HCT116 (cell line): ENCODE data around the gene SYNE1.

ENCODE experiments used
- FOSL1 ChIP-seq: IDR thresholded peaks from 2 replicates; pipeline ENCODE4 v1.6.1; 2012; ENCODE audit warnings: low read depth
- YY1 ChIP-seq: IDR thresholded peaks from 2 replicates; pipeline ENCODE4 v1.6.1; 2011; ENCODE audit warnings: low read length, low read depth, moderate library complexity, mild to moderate bottlenecking; ENCODE audit not compliant: insufficient replicate concordance; ENCODE audit errors: extremely low read depth
- TF ChIP-seq, protein P1 (sequence below), 3 experiments: fragments of 200-600 bp in 1 of 3; sonication (generic) in 1 of 3; IDR thresholded peaks in 2 of 3; conservative IDR thresholded peaks in 1 of 3; 2 replicates each; pipeline ENCODE4 v1.5.1; 2012 to 2017; ENCODE audit warnings: low read depth in 2 of 3, low read length in 2 of 3, antibody characterized with exemption in 1 of 3, borderline replicate concordance in 1 of 3, control low read depth in 1 of 3, mild to moderate bottlenecking in 1 of 3, mixed read lengths in 1 of 3, mixed run types in 1 of 3, moderate library complexity in 1 of 3; ENCODE audit not compliant: insufficient read depth in 1 of 3

DNA sequence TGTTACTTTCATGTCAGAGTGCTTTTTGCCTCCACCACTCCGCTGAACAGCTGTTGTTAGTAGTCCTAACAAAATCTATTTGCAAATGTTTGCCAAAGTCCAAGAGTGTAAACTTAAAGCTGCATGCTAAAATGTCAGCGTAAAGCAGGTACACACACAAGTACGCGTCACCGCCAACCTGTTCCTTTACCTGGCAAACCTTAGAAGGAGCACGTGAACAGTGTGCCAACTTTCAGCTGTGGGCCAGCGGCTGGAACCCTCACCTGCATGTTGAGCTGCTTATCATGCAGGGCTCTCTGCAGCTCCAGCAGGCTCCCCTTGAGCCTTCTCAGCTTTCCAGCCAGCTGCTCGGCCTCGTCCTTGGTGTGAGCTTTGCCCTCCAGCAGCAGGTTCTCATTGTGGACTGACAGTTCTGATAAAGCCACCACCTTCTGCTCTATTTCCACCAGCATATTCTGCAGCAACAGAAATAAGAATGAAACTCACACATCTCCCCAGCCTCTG is 359.3 kb downstream of the SYNE1 start:
- TF ChIP-seq FOSL1 (no peak), YY1 (no peak)
- TF ChIP-seq, protein P1, sequence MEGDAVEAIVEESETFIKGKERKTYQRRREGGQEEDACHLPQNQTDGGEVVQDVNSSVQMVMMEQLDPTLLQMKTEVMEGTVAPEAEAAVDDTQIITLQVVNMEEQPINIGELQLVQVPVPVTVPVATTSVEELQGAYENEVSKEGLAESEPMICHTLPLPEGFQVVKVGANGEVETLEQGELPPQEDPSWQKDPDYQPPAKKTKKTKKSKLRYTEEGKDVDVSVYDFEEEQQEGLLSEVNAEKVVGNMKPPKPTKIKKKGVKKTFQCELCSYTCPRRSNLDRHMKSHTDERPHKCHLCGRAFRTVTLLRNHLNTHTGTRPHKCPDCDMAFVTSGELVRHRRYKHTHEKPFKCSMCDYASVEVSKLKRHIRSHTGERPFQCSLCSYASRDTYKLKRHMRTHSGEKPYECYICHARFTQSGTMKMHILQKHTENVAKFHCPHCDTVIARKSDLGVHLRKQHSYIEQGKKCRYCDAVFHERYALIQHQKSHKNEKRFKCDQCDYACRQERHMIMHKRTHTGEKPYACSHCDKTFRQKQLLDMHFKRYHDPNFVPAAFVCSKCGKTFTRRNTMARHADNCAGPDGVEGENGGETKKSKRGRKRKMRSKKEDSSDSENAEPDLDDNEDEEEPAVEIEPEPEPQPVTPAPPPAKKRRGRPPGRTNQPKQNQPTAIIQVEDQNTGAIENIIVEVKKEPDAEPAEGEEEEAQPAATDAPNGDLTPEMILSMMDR (IDR thresholded peaks at IDR 0.05 in 2 of 3, conservative IDR thresholded peaks at IDR 0.05 in 1 of 3; ENCODE audit: borderline replicate concordance in 1 of 3, insufficient read depth in 1 of 3, low read depth in 2 of 3, low read length in 2 of 3) = no peak
